ENCODE data around the gene TMCC1.
"Not testable (repeated sequence)": the region's sequence is repeated elsewhere in the genome, so short reads cannot be mapped to it uniquely, and the experiment has no call there.

TMCC1 gene

GRCh38 chr3:129655291-129655700 lies 238.2 kb downstream of the TMCC1 start:
- DNase-seq (ENCODE audit: low spot score) (no peak), FAIRE-seq (no peak)

- DNase-seq (ENCODE audit: low spot score) (no peak), FAIRE-seq (no peak)
Observed at GRCh38 chr3:129654131-129654530, 239.4 kb downstream of the TMCC1 start.

GRCh38 chr3:129653019-129653418 lies 240.5 kb downstream of the TMCC1 start:
- DNase-seq (ENCODE audit: low spot score) = no peak
- no peak for FAIRE-seq

- FAIRE-seq (peak; percentile 77), DNase-seq (ENCODE audit: low spot score) (peak; percentile 64)
Observed at GRCh38 chr3:129651435-129652202, 241.9 kb downstream of the TMCC1 start.

- DNase-seq (ENCODE audit: low spot score) = peak; percentile 42
- FAIRE-seq = peak; percentile 44
Observed at GRCh38 chr3:129650256-129650872, 243.1 kb downstream of the TMCC1 start.

- FAIRE-seq (no peak), DNase-seq (ENCODE audit: low spot score) (no peak)
Observed at GRCh38 chr3:129648391-129648790, 245.1 kb downstream of the TMCC1 start.

- FAIRE-seq = no peak
- DNase-seq (ENCODE audit: low spot score) = no peak
Observed at GRCh38 chr3:129645286-129645685, 248.2 kb downstream of the TMCC1 start.

- no peak for FAIRE-seq
- DNase-seq (ENCODE audit: low spot score) = no peak
Observed at GRCh38 chr3:129644836-129645235, 248.7 kb downstream of the TMCC1 start.

- not testable (repeated sequence) for DNase-seq (ENCODE audit: low spot score); FAIRE-seq
Observed at GRCh38 chr3:129641567-129642260, 251.8 kb downstream of the TMCC1 start.

GRCh38 chr3:129640985-129641384 lies 252.5 kb downstream of the TMCC1 start:
- not testable (repeated sequence) for FAIRE-seq; DNase-seq (ENCODE audit: low spot score)

GRCh38 chr3:129638481-129638880 lies 255.0 kb downstream of the TMCC1 start:
- FAIRE-seq (no peak), DNase-seq (ENCODE audit: low spot score) (no peak)

- FAIRE-seq = no peak
- DNase-seq (ENCODE audit: low spot score) = no peak
Observed at GRCh38 chr3:129636082-129636481, 257.4 kb downstream of the TMCC1 start.

- FAIRE-seq (no peak), DNase-seq (ENCODE audit: low spot score) (no peak)
Observed at GRCh38 chr3:129635656-129636055, 257.9 kb downstream of the TMCC1 start.

GRCh38 chr3:129633751-129634481 lies 259.6 kb downstream of the TMCC1 start:
- no peak for FAIRE-seq
- no peak for DNase-seq (ENCODE audit: low spot score)

GRCh38 chr3:129632977-129633376 lies 260.5 kb downstream of the TMCC1 start:
- DNase-seq (ENCODE audit: low spot score) (no peak), FAIRE-seq (no peak)

GRCh38 chr3:129632556-129632955 lies 261.0 kb downstream of the TMCC1 start:
- DNase-seq (ENCODE audit: low spot score) = no peak
- FAIRE-seq = no peak

- FAIRE-seq = no peak
- DNase-seq (ENCODE audit: low spot score) = no peak
Observed at GRCh38 chr3:129632056-129632455, 261.5 kb downstream of the TMCC1 start.

GRCh38 chr3:129629011-129629410 lies 264.5 kb downstream of the TMCC1 start:
- FAIRE-seq (no peak), DNase-seq (ENCODE audit: low spot score) (no peak)

- DNase-seq (ENCODE audit: low spot score) (no peak), FAIRE-seq (no peak)
Observed at GRCh38 chr3:129628169-129628522, 265.4 kb downstream of the TMCC1 start.

- peak; percentile 57 for DNase-seq (ENCODE audit: low spot score)
- FAIRE-seq = peak; percentile 12
Observed at GRCh38 chr3:129627350-129628168, 266.0 kb downstream of the TMCC1 start.
